ENCODE results near the gene MSMO1.

MSMO1 gene

GRCh38 chr4:165386328-165386727 lies 58.9 kb downstream of the MSMO1 start:
- H3K4me3 ChIP-seq (ENCODE audit: low read depth, low read length), result no peak overlapping the region
- no peak for DNase-seq (ENCODE audit: low read depth)
- TF ChIP-seq CTCF (IDR thresholded peaks at IDR 0.05; ENCODE audit: control insufficient read depth, extremely low read depth, insufficient read depth), result no peak

GRCh38 chr4:165388756-165389155 lies 61.3 kb downstream of the MSMO1 start:
- no peak for TF ChIP-seq CTCF (IDR thresholded peaks at IDR 0.05; ENCODE audit: control insufficient read depth, extremely low read depth, insufficient read depth)
- no peak for DNase-seq (ENCODE audit: low read depth)
- H3K4me3 ChIP-seq (ENCODE audit: low read depth, low read length), result no peak overlapping the region

Measured in LNCaP clone FGC (cell line).